ENCODE measurements around the gene AKAP1. TPM values are rescaled to one million over a fixed set of nuclear protein-coding genes. Genes with fewer than 3 reads are reported as not detected.
A peak's percentile ranks its signal among the peaks of the same experiment; 100 is the strongest.

The AKAP1 gene
- total RNA-seq, 1 experiment from 2014 or later, result 30.1 TPM

DNA sequence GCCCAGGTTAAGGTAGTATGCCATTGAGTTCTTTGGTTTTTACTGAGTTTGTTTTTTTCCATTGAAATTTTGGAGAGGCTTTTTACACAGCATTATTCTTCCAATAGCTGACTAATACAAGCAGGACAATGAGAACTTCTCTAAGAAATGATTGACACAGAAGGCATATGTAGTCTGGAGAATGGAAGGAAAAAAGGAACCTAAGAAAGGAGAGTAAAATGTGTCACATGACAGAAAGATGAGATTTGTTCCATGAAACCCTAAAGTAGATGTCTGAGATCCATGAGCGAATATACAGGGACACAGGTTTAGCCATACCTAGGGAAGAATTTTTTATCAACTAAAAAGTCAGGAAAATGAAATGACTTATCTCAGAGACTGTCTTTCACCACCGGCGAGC, 80.7 kb downstream of the AKAP1 start:
- no peak for DNase-seq (ENCODE audit: low read depth)

DNA sequence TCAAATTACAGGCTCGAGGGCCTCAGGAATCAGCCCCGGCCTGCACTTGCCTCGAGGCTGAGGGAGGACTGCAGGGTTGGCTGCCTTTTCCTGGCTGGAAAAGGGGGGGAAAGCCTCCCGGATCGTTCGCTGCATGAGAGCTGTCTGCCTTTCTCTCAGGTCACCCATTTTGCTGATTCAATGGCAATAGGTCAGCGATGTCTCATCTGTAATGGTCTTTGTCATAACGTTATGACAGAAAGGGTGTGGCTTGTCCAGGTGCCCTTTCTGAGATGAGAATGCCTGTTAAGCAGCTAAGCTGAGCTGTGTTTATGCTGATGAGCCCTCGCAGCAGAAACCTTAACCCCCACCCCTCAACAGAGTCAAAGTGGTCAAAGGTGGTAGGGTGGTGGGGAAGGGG, 81.8 kb downstream of the AKAP1 start:
- DNase-seq (ENCODE audit: low read depth), result peak; percentile 9

DNA sequence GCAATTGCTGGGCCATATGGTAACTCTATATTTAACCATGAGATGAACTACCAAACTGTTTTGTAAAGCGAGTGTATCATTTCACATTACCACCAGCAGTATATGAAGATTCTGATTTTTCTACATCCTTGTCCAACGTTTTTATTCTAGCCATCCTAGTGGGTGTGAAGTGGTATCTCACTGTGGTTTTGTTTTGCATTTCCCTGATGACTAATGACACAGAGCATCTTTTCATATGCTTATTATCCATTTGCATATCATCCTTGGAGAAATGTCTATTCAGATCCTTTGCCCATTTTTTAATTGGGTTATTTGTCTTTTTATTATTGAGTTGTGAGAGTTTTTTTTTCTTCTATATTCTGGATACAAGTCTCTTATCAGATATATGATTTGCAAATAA, 83.6 kb downstream of the AKAP1 start:
- DNase-seq (ENCODE audit: low read depth), result no peak

DNA sequence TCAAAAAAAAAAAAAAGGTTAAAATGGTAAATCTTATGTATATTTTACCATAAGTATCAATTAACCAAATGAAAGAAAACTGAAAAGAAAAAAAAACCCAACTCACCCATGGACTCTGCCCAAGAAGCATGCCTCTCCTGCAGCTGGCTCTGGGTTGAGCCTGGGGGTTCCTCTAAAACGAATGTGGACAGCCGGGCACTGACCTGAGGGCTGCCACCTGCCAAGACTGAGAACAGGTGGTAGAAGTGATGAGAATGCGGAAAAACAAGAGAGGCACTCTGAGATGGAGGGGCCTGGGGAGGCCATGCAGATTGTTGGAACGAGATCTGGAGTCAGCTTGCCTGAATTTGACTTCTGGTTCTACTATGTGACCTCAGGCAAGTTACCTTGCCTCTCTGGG, 85.8 kb downstream of the AKAP1 start:
- DNase-seq (ENCODE audit: low read depth), result no peak

Other genes with a start within 250 kb of the AKAP1 start
- 4.5 and 10.1 TPM in 2 replicates for gene TRIM25, start 171.2 kb upstream of the AKAP1 start, total RNA-seq (2014; rRNA removed; shearing (Covaris generic))
- 16.5 and 16.9 TPM in 2 replicates for gene COIL, start 124.2 kb upstream of the AKAP1 start, total RNA-seq (2014; rRNA removed; shearing (Covaris generic))
- 27.5 and 28.3 TPM in 2 replicates for gene SCPEP1, start 107.1 kb upstream of the AKAP1 start, total RNA-seq (2014; rRNA removed; shearing (Covaris generic))
- gene MSI2, start 171.3 kb downstream of the AKAP1 start, total RNA-seq (2014; rRNA removed; shearing (Covaris generic)), result 13.8 and 18.8 TPM in 2 replicates